NOMO-1 (cell line): ENCODE measurements around the gene BSND.
"Not testable (repeated sequence)": the region's sequence is repeated elsewhere in the genome, so short reads cannot be mapped to it uniquely, and the experiment has no call there.

Experiments
- DNase-seq, 2 experiments: peaks; one replicate each; lab custom pipeline; 2025; ENCODE audit not compliant: unreplicated experiment in 2 of 2; lab: John Stamatoyannopoulos, UW

The BSND gene

DNA sequence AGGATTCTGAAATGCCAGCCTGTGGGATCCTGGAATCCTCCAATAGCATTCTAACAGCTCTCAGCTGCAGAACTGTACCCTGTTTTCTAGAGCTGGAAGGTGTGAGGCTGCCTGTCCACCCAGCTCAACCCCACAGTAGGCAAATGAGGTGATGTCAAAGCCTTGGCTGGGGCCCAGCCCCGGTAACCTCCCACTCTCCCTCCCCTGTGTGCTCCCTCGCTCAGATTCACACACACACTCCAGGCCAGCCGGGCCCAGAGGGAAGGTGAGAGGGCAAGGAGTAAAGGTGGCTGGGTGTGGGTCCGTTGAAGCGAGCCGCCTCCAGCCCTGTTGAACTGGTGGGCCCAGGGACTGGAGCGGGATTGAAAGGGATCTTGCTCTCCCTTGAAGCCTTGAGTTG, at the start of gene BSND:
TSS of gene BSND (plus strand) at position 257 of the 400 bp plus-strand sequence. CDS start 254 bp downstream, outside the sequence.
- DNase-seq, result no peak

DNA sequence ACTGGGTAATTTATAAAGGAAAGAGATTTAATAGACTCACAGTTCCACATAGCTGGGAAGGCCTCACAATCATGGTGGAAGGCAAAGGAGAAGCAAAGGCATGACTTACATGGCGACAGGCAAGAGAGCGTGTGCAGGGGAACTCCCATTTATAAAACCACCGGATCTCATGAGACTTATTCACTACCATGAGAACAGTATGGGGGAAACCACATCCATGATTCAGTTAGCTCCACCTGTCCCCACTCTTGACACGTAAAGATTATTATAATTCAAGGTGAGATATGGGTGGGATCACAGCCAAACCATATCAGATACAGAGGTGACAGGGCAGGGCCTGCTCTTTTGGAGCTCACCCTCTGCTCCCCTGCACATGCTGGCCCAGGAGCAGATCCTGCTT, 49.7 kb upstream of the BSND start:
- no peak for DNase-seq

DNA sequence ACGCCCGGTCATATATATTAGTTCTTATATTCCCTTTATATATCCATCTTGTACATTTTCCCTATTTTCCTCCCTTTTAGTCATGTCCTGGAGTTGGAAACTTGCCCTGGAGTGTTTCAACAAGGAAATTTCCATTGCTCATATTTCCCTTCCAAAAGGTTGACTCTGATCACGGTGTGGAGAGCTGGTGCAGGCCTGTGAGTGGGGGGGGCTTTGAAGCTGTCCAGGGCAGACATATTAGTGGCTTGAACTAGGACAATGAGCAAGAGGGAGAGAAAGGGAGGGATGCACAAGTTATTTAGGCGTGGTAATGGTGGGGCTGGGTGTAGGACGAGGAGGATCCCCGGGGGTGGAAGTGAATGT, 48.7 kb upstream of the BSND start:
- DNase-seq, result no peak

DNA sequence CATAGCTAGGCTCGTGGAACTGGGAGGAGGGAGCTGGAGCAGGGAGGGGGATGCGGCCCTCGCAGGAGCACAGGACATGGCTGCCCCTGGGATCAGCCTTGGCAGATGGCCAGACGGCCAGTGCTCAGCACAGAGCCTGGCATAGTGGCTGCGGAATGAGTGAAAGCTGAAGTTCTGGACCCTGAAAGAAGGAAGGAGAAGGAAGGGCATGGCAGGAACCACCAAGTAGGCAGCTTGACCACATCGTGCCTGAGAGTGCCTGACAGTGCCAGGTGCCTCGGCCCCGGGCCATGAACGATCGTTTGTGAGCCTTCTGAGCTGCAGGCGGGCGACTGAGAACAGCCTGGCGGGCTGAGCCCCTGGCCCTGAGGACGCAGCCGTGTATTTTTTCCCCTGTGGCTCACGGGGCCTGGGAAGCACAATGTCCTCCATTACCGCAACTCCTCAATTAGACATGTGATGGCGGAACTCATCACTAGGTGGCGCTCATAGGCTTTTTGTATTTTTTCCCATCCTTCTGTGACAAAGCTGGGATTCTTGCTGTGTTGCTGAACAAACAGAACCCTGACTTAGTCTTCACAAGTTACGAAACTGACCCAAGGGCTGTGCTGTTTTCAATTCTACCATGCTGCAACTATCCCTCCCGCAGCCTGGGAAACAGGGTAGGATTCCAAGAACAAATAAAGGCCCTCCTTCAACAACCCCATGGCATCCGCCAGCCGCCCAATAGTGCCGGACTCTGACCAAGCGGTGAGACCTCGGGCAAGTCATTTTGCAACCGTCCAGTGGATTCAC, 48.2 kb upstream of the BSND start:
- DNase-seq, result peak; percentile 57 to 78

DNA sequence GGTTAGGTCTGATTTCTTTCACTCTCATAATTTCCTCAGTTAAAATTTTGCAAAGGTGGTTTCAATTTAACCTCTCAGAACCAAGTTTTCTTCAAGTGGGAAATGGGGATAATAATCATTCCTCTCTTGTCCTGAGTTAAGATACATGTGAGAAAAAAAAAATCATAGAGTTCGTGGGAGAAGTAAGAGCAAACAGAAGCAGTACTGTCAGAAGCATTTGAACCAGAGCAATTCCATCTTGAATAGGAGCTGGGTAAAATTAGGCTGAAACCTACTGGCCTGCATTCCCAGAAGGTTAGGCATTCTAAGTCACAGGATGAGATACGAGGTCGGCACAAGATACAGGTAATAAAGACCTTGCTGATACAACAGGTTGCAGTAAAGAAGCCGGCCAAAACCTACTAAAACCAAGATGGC, 46.9 kb upstream of the BSND start:
- no peak for DNase-seq

DNA sequence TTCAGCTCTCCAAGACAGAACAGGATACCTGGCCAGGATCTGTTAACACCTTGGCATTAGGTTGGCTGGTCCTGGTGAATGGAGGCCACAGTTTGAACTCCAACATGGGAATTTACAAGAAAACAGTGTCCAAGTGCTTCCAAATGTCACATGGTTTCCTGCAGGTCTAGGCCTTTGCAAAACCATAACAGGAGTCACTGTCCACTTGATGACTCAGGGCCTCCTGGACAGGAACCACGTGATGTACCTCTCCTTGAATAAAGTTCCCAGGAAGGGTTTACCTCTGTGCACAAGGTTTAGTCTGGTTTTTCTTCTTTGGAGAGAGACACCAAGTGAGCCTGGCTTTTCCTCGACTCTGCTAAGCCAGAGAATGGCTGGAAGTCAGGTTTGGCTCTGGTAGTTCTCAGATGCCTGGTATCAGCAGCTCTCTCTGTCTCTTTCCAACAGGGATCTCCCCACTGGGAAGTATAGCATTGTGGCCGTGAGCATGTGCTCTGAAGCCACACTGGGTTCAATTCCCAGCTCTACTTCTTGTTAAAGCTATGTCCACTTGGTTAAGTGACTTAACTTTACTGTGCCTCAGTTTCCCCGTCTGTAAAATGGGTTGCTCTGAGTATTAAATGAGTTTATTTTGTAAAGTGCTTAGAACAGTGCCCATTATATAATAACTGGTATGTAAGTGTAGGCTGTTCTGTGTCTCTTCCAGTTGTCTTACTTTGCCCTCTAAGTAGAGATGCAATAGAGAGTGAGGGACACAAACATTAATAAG, 45.6 kb upstream of the BSND start:
- no peak for DNase-seq

DNA sequence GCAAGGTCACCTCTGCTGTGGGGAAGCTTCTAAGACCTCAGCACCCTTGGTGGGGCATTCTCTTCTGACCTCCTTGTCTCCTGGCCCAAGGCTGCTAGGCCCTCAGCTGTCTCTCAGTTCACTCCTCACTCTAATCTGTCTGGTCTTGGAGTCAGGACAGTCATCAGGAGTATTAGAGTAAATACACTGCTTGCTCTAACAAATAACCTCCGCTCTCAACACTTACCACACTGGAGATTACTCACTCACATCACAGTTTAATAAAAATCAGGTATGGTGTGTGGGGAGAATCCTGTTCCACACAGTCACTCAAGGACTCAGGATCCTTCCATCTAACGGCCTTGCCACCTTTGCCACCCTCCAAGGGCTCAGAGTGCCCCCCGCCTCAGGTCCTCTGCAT, 44.9 kb upstream of the BSND start:
- DNase-seq, result no peak

DNA sequence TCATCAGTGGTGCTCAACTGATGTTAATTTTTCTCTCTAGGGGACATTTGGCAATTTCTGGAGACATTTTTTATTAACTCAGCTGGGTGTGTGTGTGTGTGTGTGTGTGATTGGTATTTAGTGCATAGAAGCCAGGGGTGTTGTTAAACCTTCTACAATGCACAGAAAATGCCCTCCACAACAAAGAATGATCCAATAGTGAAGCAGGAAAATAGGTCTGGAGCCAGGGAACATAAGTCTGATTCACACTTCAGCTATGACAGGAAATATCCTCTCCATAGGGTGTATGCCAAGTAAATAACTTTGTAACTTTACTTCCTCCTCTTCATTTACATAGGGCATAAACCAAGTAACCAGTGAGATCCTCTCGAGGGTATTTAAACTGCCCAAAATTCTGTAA, 43.4 kb upstream of the BSND start:
- no peak for DNase-seq

DNA sequence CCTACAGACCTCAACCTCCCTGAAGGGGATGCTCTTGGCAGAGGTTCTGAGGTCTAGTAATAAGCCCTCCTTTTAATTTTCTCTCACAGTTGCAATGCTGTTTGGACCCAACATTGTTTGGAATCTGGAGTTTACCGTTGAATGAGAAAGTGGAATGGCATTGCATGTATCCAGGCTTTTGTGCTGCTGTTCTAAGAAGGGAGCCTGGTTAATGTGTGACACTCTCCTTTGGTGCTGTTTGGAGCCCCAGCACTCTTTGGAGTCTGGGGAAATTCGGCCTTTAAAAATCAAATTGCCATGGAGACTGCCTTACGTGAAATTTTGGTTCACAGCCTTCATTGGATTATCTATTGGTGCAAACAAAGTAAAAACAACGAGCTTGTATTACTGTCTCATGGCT, 42.0 kb upstream of the BSND start:
- no peak for DNase-seq

DNA sequence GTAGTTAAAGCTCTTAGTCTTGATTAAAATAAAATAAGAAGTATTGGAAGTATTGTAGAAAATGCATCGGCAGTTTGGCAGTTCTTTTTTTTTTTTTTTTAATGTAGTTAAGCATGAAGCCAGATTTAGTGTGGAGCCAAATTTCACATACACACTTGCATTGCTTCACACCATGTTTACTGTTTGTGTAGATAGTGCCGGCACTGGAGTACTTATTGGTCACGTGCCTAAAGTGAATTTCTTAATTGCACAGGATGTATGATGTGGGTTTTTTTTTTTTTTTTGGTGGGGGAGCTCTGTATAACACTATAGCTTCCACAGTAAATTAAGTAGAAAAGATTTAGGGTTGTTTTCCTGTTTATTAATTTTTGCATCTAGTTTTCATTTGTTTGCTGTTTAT, 39.5 kb upstream of the BSND start:
- peak; percentile 21 to 48 for DNase-seq

DNA sequence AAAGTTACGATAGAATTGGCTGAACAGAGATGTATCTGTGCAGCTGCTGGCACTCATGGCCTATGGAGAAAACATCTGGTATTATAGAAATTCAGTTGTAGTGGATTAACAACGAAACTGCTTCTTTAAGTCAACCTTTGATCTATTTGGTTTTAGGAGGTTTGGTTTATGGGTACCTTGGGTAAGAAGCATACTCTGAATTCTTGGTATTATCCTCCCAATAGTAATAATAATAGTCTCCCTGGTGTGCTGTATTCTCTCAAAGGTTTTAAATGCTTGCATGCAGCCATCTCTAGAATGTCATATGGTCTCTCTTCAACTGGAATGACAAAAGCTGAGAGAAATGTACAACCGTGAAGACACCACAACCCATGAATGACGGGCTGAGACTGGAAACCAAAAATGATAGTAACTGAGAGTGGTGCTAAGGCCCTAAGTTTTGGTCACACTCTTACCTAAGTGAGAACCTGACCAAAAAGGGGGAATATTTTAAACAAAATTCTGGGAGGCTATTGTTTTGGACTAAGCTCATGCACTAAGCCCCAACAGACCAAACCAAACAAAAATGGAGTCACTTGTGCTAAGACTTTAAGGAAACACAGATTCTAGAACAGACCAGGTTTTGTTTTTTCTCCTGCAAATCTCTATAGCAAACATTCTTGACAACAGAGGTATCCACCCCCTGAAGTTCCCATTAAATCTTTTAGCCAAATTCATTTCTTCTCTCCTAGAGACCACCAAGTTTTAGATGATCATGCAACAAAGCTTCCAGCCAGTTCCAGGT, 35.9 kb upstream of the BSND start:
- no peak for DNase-seq

DNA sequence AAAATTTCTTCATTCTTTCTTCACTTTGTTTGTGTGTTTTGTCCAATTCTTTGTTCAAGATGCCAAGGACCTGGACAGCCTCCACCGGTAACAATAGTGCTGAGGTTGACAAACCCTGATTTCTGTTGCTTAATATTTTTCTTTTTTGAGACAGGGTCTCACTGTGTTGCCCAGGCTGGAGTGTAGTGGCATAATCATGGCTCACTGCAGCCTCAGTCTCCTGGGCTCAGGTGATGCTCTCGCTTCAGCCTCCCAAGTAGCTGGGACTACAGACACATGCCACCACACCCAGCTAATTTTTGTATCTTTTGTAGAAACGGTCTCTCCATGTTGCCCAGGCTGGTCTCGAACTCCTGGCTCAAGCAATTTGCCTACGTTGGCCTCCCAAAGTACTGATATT, 34.9 kb upstream of the BSND start:
- not testable (repeated sequence) for DNase-seq

DNA sequence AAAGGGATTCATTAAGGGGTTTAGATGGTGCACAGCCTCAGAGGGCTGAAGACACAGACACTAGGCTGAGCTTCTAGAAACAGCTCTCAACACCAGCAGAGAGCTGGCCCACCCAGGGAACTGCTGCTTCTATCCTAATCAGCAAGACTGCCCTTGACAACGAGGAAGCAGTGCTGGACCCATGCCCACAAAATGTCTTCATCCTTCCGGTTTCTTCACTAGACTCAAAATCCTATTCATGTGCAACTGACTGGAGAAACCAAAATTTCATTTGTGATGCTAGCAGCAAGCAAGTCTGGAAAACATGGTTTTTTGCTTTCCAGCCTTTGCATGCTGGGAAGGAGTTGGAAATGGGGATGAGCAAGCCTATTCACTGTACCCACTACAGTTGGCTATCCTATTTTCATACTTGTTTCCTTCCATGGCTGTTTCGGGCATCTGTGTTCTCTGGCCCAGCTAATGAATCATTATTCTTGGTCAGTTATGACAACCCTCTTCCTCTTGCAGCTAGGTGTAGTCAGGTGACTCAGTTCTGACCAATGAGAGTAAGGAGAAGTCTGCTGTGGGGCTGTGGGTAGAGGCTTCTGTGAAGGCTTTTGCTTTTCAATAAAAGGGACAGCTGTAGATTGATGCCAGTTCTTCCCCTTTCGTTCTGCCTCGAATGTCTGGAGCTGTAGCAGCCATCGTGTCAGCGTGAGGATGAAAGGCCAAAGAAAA, 33.0 kb upstream of the BSND start:
- peak; percentile 92 to 98 for DNase-seq

DNA sequence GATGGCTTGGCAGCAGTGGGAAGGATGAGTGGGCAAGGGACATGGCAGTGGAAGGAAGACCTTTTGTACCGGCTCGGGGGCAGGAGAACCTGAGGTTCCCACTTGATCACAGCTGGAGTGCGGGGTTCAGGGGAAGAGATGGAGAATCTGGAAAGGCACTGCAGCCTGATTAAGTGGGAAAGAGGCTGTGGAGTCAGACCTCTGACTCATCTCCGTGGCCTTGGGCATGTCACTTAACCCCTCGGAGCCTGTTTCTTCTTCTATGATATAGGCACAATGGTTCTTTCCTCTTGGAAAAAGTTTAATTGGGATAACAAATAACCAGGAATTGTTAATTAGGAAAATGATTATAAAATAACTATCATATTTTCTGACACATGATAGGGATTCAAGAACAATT, 31.4 kb upstream of the BSND start:
- DNase-seq, result no peak

DNA sequence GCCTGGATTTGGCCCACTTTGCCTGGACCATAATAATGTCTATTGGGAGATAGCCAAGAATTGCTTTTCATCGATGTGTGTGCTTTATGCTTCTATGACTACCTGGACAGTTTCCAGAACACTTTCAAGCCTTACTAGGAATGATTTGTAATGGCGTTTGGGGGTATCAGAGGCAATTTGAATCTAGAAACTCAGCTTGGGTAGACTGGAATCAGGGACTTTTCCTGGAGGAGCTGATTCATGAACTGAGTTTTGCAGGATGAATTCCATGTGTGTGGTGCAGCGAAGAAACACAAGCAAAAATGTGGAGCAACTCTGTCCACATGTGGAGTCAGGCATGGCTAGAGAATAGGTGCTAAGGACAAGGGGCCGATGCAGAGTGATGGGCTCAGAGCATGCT, 30.2 kb upstream of the BSND start:
- DNase-seq, result no peak

DNA sequence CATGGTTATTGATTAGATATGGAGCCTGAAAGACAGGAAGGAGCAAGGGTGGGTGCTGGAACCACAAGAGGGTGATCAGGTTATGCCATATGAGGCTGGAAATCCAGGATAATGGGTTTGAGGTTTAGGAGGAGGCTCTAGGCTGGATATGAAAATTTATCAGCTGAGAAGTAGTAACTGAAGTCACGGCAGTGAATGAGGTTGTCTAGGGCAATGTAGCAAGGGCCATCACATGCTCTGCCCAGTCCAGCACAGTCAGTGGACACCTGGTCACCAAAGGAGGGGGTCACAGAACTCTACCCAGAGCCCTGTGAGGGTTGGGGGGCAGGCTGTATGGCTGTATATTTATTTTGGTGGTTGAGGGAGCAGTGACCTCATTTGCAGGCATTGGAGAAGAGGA, 28.9 kb upstream of the BSND start:
- no peak for DNase-seq

DNA sequence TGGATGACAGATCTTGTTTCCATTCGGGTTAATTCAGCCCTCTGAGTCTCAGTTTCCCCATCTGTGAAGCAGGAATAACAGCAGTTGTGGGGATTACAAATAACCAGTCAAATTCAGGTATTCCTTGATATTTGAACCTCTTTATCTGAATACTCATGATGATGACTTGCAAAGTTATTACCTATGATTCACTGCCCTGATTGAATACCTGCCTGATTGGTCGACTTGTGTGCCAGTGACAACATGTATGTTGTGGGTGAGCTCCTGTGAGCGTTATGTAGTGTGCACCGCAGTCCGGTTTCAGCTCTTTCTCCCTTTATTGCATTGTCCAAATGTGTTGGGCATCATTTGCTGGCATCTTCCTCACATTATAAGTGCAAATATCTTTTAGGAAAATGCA, 27.8 kb upstream of the BSND start:
- DNase-seq, result no peak

DNA sequence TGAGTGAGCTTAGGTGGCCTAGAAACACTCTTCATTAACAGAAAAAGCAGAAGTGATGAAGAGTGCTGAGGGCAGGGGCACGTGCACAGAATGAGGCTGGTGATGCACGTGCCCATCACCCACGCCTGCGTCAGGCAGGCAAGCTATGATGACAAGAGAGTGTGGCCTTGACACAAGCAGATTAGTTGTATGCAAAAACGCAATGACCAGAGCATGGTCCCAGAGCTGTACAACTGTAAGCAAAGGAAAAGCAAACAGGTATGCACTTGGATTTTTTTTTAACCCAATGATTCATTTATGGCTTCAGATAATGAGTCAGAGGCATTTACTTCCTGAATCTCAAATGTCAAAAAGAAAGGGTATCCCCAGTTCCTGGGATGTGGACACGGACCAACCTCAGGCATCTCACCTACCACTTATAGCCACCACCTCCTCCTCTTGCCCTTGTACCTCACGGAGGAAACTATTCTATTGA, 27.4 kb upstream of the BSND start:
- DNase-seq, result peak; percentile 35 to 52

DNA sequence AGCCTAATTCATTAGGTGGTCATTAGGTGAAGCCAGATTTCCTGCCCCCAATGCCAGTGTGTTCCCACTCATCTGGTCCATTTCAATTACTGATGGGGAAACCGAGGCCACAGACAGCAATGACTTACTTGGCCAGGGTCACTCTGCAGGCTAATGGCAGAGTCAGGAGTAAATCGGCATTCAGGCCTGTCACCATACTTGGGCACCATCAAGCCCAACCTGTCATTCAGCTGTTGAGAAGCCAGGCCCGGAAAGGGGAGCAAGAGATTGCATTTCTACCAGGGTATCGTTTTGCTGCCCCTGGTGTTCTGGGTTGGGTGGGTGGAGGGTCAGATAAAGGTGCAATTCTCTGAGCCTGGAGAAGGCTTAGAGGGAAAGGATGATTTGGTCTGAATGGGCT, 26.3 kb upstream of the BSND start:
- no peak for DNase-seq

DNA sequence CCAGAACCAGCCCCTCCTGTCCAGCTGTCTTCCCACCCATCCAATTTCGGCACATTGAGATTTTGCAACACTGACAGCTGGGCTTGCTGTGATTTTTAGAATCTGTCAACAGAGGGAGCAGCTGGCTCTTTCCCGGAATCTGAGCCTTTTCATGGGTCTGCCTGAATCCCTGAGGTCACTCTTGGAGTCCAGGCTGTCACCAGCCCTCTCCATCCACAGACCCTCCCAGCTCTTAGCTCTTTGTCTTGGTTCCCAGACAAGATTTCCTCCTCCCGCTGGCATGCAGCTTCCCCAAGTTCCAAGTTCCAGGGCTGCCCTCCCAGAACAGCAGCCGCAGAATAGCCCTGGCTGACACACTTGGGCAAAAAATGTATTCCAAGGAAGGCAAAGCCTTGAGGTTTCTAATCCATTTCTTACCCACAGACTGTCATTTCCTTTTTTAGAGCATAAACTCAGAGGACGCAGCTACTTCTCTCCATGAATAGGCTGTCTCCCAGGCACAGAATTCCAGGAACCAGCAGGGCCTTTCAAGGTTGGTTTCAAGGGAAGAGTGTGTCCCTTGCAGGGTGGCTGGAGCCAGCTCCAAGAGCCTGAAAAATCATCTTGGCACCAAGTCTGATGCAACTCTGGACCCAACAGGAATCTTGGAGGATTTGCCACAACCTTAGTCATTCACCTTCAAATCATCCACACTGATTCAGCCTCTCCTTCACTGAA, 25.4 kb upstream of the BSND start:
- no peak for DNase-seq
